ENCODE data around the gene JOSD2. TPM values are rescaled to one million over a fixed set of nuclear protein-coding genes. Genes with fewer than 3 reads are reported as not detected.

JOSD2 gene
- total and polyA plus RNA-seq, 2 donors (not counting 3 experiments of a cell fraction or from before 2014, with no cell fraction given), result 37.4 to 62.8 TPM

GRCh38 chr19:50515168-50515561 lies 4.2 kb upstream of the JOSD2 start:
- Histone ChIP-seq H4K20me1 (replicated peaks; ENCODE audit: control insufficient read depth, extremely low read depth, insufficient read depth, low read length) (no peaks in the 10 kb centered on the region), H3K4me2 (ENCODE audit: insufficient read depth, low read length) (no peak overlapping the region), H3K9ac (replicated peaks; ENCODE audit: extremely low read depth, insufficient read depth, low read length) (no peak overlapping the region), H3K9me3 (replicated peaks; ENCODE audit: control insufficient read depth, insufficient read depth, low read length) (no peaks in the 10 kb centered on the region), H3K27ac (ENCODE audit: insufficient read depth, low read depth, low read length) (no peak overlapping the region), H3K27me3 (ENCODE audit: control insufficient read depth in 2 of 2, insufficient read depth in 2 of 2, low read length in 2 of 2) (no peaks in the 10 kb centered on the region), H3K79me2 (ENCODE audit: control insufficient read depth, insufficient read depth, low read length) (no peaks in the 10 kb centered on the region), H3K4me1 (ENCODE audit: control insufficient read depth, extremely low read depth, insufficient read depth, low read length) (peaks cover 5% of the 10 kb centered on the region), H2AFZ (ENCODE audit: low read depth, low read length) (no peak overlapping the region), H3K36me3 (ENCODE audit: control insufficient read depth in 2 of 2, extremely low read depth in 1 of 2, insufficient read depth in 2 of 2, low read length in 2 of 2) (no peaks in the 10 kb centered on the region), H3K4me3 (replicated peaks in 1 of 3; ENCODE audit: insufficient read depth in 1 of 3, low read depth in 1 of 3, low read length in 3 of 3) (no peak overlapping the region), H3K9me1 (replicated peaks; ENCODE audit: control insufficient read depth, extremely low read depth, insufficient read depth, low read length) (no peaks in the 10 kb centered on the region)
- dilution Hi-C loops (cut with MboI; ENCODE audit: extremely low pct_ligation_motif_present, low sequenced_read_pairs) (no loop called here), intact Hi-C loops (cut with micrococcal nuclease) (no loop called here)
- CTCF ChIA-PET, result interaction anchor here (1.5 kb wide), 1 partner anchor 22 kb away, joined by 3 read pairs; no protein-coding TSS in a partner anchor
- FAIRE-seq, result no peak
- TF ChIP-seq EZH2 (IDR thresholded peaks at IDR 0.05; ENCODE audit: borderline replicate concordance, low read depth, low read length, severe bottlenecking), result no peak
- no peak for TF ChIP-seq POLR2AphosphoS5 (IDR thresholded peaks at IDR 0.05; ENCODE audit: insufficient read depth, low read depth, low read length)
- TF ChIP-seq MYC (IDR thresholded peaks at IDR 0.05; ENCODE audit: low read depth, low read length), result no peak
- TF ChIP-seq CTCF (IDR thresholded peaks at IDR 0.05; ENCODE audit: extremely low read depth in 1 of 2, insufficient read depth in 1 of 2, low read depth in 1 of 2, low read length in 2 of 2), result no peak
- no peak for TF ChIP-seq MAX (IDR thresholded peaks at IDR 0.05; ENCODE audit: insufficient read depth, insufficient read length)
- no peak for TF ChIP-seq JUN (IDR thresholded peaks at IDR 0.05; ENCODE audit: borderline replicate concordance, insufficient read depth, insufficient read length, low read depth)
- no peak for TF ChIP-seq GATA2 (IDR thresholded peaks at IDR 0.05; ENCODE audit: insufficient read depth, insufficient read length, low read depth, low read length)
- TF ChIP-seq POLR2A (IDR thresholded peaks at IDR 0.05; ENCODE audit: low read depth, low read length), result no peak
- no peak for TF ChIP-seq FOS (IDR thresholded peaks at IDR 0.05; ENCODE audit: borderline replicate concordance, insufficient read depth, low read length)
- DNase-seq (ENCODE audit: low read depth, low spot score), result no peak
- BruUV-seq (replicated peaks), result no TSS peak
- POLR2A ChIA-PET, result no interaction called here

All from endothelial cell of umbilical vein (primary cell).